ENCODE data around the gene PEX11G. TPM values are rescaled to one million over a fixed set of nuclear protein-coding genes. Genes with fewer than 3 reads are reported as not detected.

Gene PEX11G
- total RNA-seq, 4 donors from 2014 or later, result 2.2 to 14.5 (median 8.9) TPM

- peaks cover 7 to 20% (median 18%) of the 10 kb centered on the region in 4 donors for H3K4me1 ChIP-seq
- H3K9me3 ChIP-seq, result no peaks in the 10 kb centered on the region
- H3K36me3 ChIP-seq, result peaks cover 0 to 4% (median 0%) of the 10 kb centered on the region in 4 donors
- no peak overlapping the region for H3K4me3 ChIP-seq
- DNase-seq, result no peak
- in situ Hi-C loops (cut with MboI; ENCODE audit: low pct_ligation_motif_present in 1 of 4, low pct_unique_long_range_greater_than_20kb in 1 of 4, low sequenced_read_pairs in 3 of 4), result no loop called here
- no peak overlapping the region for H3K27ac ChIP-seq
- TF ChIP-seq POLR2AphosphoS5 (IDR thresholded peaks at IDR 0.05) (no peak), CTCF (IDR thresholded peaks at IDR 0.05) (no peak), POLR2A (IDR thresholded peaks at IDR 0.05) (no peak), EP300 (IDR thresholded peaks at IDR 0.05; ENCODE audit: low read depth) (no peak)
- WGBS, 2 donors (ENCODE audit: low coverage in 1 of 2), result 88% methylated on average over 5 of the region's 5 CpGs; no CpG with 5 or more reads in 1 of the 2 donors
- intact Hi-C loops (cut with DNase I; ENCODE audit: low total_unique reads), result no loop called here
- H3K27me3 ChIP-seq, result no peaks in the 10 kb centered on the region
These were observed 35.7 kb upstream of the PEX11G start for GRCh38 chr19:7524523-7524922.

GRCh38 chr19:7522923-7523667 lies 34.3 kb upstream of the PEX11G start:
- H3K27me3 ChIP-seq, result no peaks in the 10 kb centered on the region
- intact Hi-C loops (cut with DNase I; ENCODE audit: low total_unique reads), result no loop called here
- no peak for TF ChIP-seq POLR2AphosphoS5 (IDR thresholded peaks at IDR 0.05)
- TF ChIP-seq CTCF (IDR thresholded peaks at IDR 0.05), result no peak
- no peak for TF ChIP-seq POLR2A (IDR thresholded peaks at IDR 0.05)
- no peak for TF ChIP-seq EP300 (IDR thresholded peaks at IDR 0.05; ENCODE audit: low read depth)
- H3K27ac ChIP-seq, result peak overlapping the region; percentile 70 to 84 (median 80)
- in situ Hi-C loops (cut with MboI; ENCODE audit: low pct_ligation_motif_present in 1 of 4, low pct_unique_long_range_greater_than_20kb in 1 of 4, low sequenced_read_pairs in 3 of 4), result no loop called here
- peaks cover 0 to 5% (median 0%) of the 10 kb centered on the region in 4 donors for H3K36me3 ChIP-seq
- no peak for DNase-seq
- H3K9me3 ChIP-seq, result no peaks in the 10 kb centered on the region
- H3K4me3 ChIP-seq, result peak overlapping the region; percentile 78 to 96 (median 90)
- peaks cover 7 to 20% (median 18%) of the 10 kb centered on the region in 4 donors for H3K4me1 ChIP-seq
- 6 to 7% methylated on average over 3 to 20 of the region's 23 CpGs for WGBS, 2 donors (ENCODE audit: low coverage in 1 of 2)

- H3K4me3 ChIP-seq, result peak within 1 kb of the TSS; percentile 78 to 96 (median 90)
- H3K27ac ChIP-seq, result peak within 1 kb of the TSS; percentile 70 to 84 (median 80)
- intact Hi-C loops (cut with DNase I; ENCODE audit: low total_unique reads), result no loop called here
- H3K4me1 ChIP-seq, result peaks cover 7 to 26% (median 18%) of the 10 kb centered on the region in 4 donors
- WGBS, 2 donors (ENCODE audit: low coverage in 1 of 2), result 0 to 2% methylated on average over 4 to 34 of the region's 65 CpGs
- peak; percentile 56 for TF ChIP-seq POLR2A (IDR thresholded peaks at IDR 0.05)
- TF ChIP-seq CTCF (IDR thresholded peaks at IDR 0.05), result peak in 1 of 5 experiments; percentile 30
- TF ChIP-seq EP300 (IDR thresholded peaks at IDR 0.05; ENCODE audit: low read depth), result no peak
- peak; percentile 82 to 85 (median 82) for TF ChIP-seq POLR2AphosphoS5 (IDR thresholded peaks at IDR 0.05)
- H3K27me3 ChIP-seq, result no peaks in the 10 kb centered on the region
- H3K9me3 ChIP-seq, result no peaks in the 10 kb centered on the region
- peak; percentile 100 for DNase-seq
- H3K36me3 ChIP-seq, result peaks cover 0 to 5% (median 0%) of the 10 kb centered on the region in 4 donors
- in situ Hi-C loops (cut with MboI; ENCODE audit: low pct_ligation_motif_present in 1 of 4, low pct_unique_long_range_greater_than_20kb in 1 of 4, low sequenced_read_pairs in 3 of 4), result no loop called here
These were observed 33.5 kb upstream of the PEX11G start, which contains the start of gene MCOLN1 for GRCh38 chr19:7522072-7522922. Gene MCOLN1 (plus strand): TSS chr19:7522624. CDS start chr19:7522751, 127 bp downstream.

Measured in transverse colon (tissue), 4 donors.